Thoracic aorta (tissue), 2 donors: ENCODE data around the gene DOHH. TPM values are rescaled to one million over a fixed set of nuclear protein-coding genes. Genes with fewer than 3 reads are reported as not detected.

ENCODE experiments used
- ATAC-seq: fragments of 150-250 bp; one replicate; pipeline ENCODE4 v1.8.0; 2017; ENCODE audit warnings: low read depth; ENCODE audit not compliant: insufficient number of reproducible peaks, low FRiP score
- DNase-seq: peaks from one replicate; pipeline ENCODE4 v3.0.0-alpha.2; 2020; ENCODE audit warnings: low spot score
- H3K27ac ChIP-seq, 2 donors: fragments of 200-600 bp; sonication (generic); 1 replicate in 1 of 2; 2 replicates in 1 of 2; pipeline ENCODE4 v1.5.1; 2016; ENCODE audit warnings: mild to moderate bottlenecking in 2 of 2, moderate library complexity in 2 of 2
- H3K27me3 ChIP-seq: fragments of 200-600 bp; sonication (generic); replicated peaks from 2 replicates; pipeline ENCODE4 v1.6.0; 2016; ENCODE audit warnings: mild to moderate bottlenecking; ENCODE audit not compliant: insufficient read depth
- H3K36me3 ChIP-seq: fragments of 200-600 bp; sonication (generic); one replicate; pipeline ENCODE4 v1.5.1; 2016
- H3K4me1 ChIP-seq, 2 donors: fragments of 200-600 bp; sonication (generic); 1 replicate in 1 of 2; 2 replicates in 1 of 2; pipeline versions ENCODE4 v1.5.1 to v1.6.0; 2016; ENCODE audit warnings: low read depth in 2 of 2, mild to moderate bottlenecking in 1 of 2; ENCODE audit not compliant: control insufficient read depth in 1 of 2
- H3K4me3 ChIP-seq: fragments of 200-600 bp; sonication (generic); 2 replicates; pipeline ENCODE4 v1.5.1; 2016; ENCODE audit warnings: mild to moderate bottlenecking
- H3K9me3 ChIP-seq: fragments of 200-600 bp; sonication (generic); 2 replicates; pipeline ENCODE4 v1.5.1; 2016
- total RNA-seq, 2 donors: library from RNA; depleted of rRNA; stranded (reverse); fragments of >200 nt; gene quantifications; one replicate each; pipeline versions ENCODE4 v1.1.0 to v1.2.3, GENCODE V29; 2016
- TF ChIP-seq, protein P1 (sequence below): fragments of 200-600 bp; sonication (generic); IDR thresholded peaks from one replicate; pipeline ENCODE4 v1.5.1; 2019; ENCODE audit warnings: antibody characterized with exemption

The DOHH gene
- total RNA-seq, 2 donors from 2014 or later, result 22.0 to 24.2 TPM

DNA sequence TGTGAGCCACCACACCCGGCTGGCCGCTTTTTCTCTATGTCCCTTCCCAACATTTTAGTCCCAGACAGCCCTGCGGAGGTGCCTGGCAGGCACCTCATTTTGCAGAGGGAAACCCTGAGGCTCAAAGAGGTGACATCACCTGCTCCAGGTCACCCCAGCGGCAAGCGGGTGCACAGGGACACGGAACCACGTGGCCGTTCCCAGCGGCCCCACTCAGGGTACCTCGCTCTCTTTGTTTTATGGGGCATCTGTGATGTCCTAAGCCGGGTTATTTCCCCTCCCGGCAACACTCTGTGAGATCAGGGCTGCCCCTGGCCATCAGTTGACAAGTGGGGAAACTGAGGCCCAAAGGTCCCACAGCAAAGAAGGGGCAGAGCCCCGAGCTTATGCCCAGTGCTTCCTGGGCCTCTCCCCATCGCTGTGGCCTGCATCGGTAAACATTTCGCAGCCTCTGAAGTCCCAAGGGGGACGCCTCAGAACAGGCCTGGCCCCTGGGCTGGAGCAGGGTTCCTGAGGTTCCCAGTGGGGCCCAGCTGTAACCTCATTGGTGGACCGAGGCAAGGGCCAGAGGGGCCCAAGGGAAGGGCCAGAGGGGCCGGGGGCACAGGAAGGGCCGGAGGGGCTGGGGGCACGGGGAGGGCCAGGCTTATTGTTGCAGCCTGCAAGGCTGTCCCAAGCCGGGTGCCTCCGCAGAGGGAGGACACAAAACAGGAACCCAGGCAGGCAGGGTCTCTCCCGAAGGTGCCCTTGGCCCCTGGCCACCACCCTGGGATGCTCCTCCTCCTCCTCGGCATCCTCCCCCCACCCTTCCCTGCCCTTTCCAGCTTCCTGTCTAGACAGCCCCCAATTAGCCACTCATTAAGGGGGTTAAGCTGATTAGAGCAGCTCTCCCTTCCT, 59.1 kb downstream of the DOHH start:
- H3K27me3 ChIP-seq, result no peaks in the 10 kb centered on the region
- peaks cover 57% of the 10 kb centered on the region for H3K36me3 ChIP-seq
- H3K4me3 ChIP-seq, result no peak overlapping the region
- ATAC-seq (no peak), DNase-seq (no peak)
- peaks cover 6 to 43% of the 10 kb centered on the region in 2 donors for H3K4me1 ChIP-seq
- peak overlapping the region; percentile 44 to 54 for H3K27ac ChIP-seq
- H3K9me3 ChIP-seq, result no peaks in the 10 kb centered on the region
- TF ChIP-seq, protein P1, sequence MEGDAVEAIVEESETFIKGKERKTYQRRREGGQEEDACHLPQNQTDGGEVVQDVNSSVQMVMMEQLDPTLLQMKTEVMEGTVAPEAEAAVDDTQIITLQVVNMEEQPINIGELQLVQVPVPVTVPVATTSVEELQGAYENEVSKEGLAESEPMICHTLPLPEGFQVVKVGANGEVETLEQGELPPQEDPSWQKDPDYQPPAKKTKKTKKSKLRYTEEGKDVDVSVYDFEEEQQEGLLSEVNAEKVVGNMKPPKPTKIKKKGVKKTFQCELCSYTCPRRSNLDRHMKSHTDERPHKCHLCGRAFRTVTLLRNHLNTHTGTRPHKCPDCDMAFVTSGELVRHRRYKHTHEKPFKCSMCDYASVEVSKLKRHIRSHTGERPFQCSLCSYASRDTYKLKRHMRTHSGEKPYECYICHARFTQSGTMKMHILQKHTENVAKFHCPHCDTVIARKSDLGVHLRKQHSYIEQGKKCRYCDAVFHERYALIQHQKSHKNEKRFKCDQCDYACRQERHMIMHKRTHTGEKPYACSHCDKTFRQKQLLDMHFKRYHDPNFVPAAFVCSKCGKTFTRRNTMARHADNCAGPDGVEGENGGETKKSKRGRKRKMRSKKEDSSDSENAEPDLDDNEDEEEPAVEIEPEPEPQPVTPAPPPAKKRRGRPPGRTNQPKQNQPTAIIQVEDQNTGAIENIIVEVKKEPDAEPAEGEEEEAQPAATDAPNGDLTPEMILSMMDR, result no peak

Other genes starting within 250 kb of the DOHH start
- gene NFIC, start 134.1 kb downstream of the DOHH start, total RNA-seq, result 100 to 1,000 TPM; 178 to 203 TPM
- not detected for gene SMIM24, start 20.1 kb downstream of the DOHH start, total RNA-seq
- gene SMIM44, start 17.2 kb downstream of the DOHH start, total RNA-seq, result not detected
- gene FZR1, start 5.6 kb upstream of the DOHH start, total RNA-seq, result 10 to 100 TPM; 29.6 to 33.8 TPM
- not detected for gene TEKTIP1, start 38.5 kb upstream of the DOHH start, total RNA-seq
- 100 to 1,000 TPM in 1 of 2 donors, 10 to 100 TPM in 1; 85.6 to 112 TPM for gene MFSD12, start 56.9 kb upstream of the DOHH start, total RNA-seq
- 100 to 1,000 TPM in 1 of 2 donors, 10 to 100 TPM in 1; 90.8 to 120 TPM for gene HMG20B, start 72.3 kb upstream of the DOHH start, total RNA-seq
- 1 to 10 TPM; 1.1 to 1.6 TPM for gene GIPC3, start 84.8 kb upstream of the DOHH start, total RNA-seq
- 10 to 100 TPM; 29.4 to 39.1 TPM for gene TBXA2R, start 106.2 kb upstream of the DOHH start, total RNA-seq
- gene CACTIN, start 126.1 kb upstream of the DOHH start, total RNA-seq, result 10 to 100 TPM; 33.4 to 38.0 TPM
- gene PIP5K1C, start 199.8 kb upstream of the DOHH start, total RNA-seq, result 10 to 100 TPM; 82.6 to 84.5 TPM
- gene TJP3, start 207.7 kb upstream of the DOHH start, total RNA-seq, result 1 to 10 TPM in 1 of 2 donors, under 1 TPM in 1; 0.41 to 2.1 TPM